ENCODE data around the gene PTPN6. TPM values are rescaled to one million over a fixed set of nuclear protein-coding genes. Genes with fewer than 3 reads are reported as not detected.
A peak's percentile ranks its signal among the peaks of the same experiment; 100 is the strongest.

Gene PTPN6
- polyA plus RNA-seq, 3 donors = 449 to 764 (median 562) TPM

DNA sequence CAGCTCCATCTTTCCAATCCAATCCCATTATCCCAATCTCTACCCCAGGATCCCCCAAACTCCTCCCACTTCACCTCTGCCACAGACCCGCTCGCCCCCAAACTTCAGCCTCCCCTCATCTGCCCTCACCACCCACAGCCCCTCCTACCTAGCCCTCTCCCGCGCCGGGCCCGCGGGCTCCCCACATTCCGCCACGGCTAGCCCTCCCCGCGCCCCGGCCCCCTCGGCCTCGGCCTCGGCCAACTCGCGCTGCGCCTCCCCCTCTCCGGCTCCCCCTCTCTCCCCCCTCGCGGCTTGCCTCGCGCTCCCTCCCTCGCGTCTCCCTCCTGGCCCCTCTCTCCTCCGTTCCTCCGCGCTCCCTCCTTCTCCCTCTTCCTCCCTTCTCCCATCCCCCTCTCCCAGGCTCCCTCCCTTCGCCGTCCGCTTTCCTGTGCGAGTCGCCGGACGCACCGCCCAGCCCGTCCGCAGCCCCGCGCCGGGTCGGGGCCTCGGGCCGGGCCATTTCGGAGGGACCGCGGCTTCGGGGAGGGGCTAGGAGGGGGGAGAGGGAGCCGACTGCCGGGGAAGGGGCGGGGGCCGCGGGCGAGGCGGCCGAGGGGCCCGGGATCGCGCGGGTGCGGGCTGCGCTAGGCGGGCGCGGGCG lies 23.7 kb upstream of the PTPN6 start, which contains the start of gene ATN1:
Gene ATN1, plus strand, starts transcription at position 581 of the 643 bp plus-strand sequence. CDS start 6,043 bp downstream, outside the sequence.
- WGBS (ENCODE audit: insufficient coverage) = 0% methylated on average over 29 of the region's 66 CpGs
- H3K79me2 ChIP-seq (ENCODE audit: insufficient read depth, low read length) = peaks cover 17% of the 10 kb centered on the region

DNA sequence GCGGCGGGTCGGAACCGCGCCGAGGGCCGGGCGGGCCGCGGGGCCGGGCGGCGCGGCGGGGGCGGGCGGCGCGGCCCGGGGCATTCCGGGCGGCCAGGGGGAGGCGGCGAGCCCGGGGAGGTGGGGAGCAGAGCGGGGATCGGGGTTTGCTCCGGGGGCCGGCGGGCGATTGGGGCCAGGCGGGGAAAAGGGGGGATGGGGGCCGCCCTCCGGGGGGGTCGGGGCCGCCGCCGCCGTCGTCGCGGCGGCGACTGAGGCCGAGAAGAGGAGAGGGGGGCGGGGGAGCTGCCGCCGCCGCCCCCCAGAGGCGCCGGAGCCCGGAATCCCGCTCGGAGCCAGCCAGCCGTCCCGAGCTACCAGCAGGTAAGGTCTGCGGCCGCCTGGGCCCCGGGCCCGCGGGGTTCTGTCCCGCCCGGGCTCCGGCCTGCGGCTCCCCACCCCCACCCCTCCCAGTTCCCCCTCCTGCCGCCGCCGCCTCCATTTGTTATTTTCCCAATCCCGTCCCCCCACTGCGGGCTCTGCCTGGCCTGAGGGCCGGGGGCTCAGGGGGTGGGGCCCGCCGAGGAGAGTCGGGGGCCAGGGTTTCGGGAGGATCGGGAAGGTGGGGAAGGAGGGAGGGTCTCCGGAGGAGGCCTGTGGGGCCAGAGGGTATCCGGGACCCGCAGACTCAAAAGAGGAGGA lies 23.0 kb upstream of the PTPN6 start:
- Mint-ChIP-seq H3K4me3 (peak overlapping the region; percentile 89 to 93), H3K36me3 (peaks cover 5 to 13% of the 10 kb centered on the region in 2 donors), H3K27ac (peak overlapping the region in 5 of 7 donors; percentile 59 to 80 (median 68)), H3K4me1 (peaks cover 40% of the 10 kb centered on the region), H3K9me3 (peaks cover 0 to 5% (median 2%) of the 10 kb centered on the region in 7 donors), H3K27me3 (ENCODE audit: low read depth in 3 of 3) (peaks cover 34 to 57% (median 48%) of the 10 kb centered on the region in 3 donors)
- under 1% methylated on average over 25 of the region's 79 CpGs for WGBS (ENCODE audit: insufficient coverage)
- intact Hi-C loops (cut with micrococcal nuclease) = no loop called here
- peak overlapping the region; percentile 88 for H3K4me2 ChIP-seq (replicated peaks; ENCODE audit: extremely low read depth, low read length, poor library complexity, severe bottlenecking)
- H3K36me3 ChIP-seq (replicated peaks in 1 of 2; ENCODE audit: control insufficient read depth in 1 of 2, insufficient read depth in 2 of 2, low read length in 2 of 2) = no peaks in the 10 kb centered on the region
- TF ChIP-seq, protein P1, sequence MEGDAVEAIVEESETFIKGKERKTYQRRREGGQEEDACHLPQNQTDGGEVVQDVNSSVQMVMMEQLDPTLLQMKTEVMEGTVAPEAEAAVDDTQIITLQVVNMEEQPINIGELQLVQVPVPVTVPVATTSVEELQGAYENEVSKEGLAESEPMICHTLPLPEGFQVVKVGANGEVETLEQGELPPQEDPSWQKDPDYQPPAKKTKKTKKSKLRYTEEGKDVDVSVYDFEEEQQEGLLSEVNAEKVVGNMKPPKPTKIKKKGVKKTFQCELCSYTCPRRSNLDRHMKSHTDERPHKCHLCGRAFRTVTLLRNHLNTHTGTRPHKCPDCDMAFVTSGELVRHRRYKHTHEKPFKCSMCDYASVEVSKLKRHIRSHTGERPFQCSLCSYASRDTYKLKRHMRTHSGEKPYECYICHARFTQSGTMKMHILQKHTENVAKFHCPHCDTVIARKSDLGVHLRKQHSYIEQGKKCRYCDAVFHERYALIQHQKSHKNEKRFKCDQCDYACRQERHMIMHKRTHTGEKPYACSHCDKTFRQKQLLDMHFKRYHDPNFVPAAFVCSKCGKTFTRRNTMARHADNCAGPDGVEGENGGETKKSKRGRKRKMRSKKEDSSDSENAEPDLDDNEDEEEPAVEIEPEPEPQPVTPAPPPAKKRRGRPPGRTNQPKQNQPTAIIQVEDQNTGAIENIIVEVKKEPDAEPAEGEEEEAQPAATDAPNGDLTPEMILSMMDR (IDR thresholded peaks at IDR 0.05) = no peak
- H3K79me2 ChIP-seq (ENCODE audit: insufficient read depth, low read length) = peaks cover 17% of the 10 kb centered on the region
- no peaks in the 10 kb centered on the region for H3K9me3 ChIP-seq (replicated peaks in 1 of 2; ENCODE audit: control insufficient read depth in 1 of 2, insufficient read depth in 1 of 2, low read length in 2 of 2)
- H3K9ac ChIP-seq (ENCODE audit: insufficient read depth, low read length, poor library complexity, severe bottlenecking) = peak overlapping the region; percentile 65
- no peaks in the 10 kb centered on the region for H4K20me1 ChIP-seq (ENCODE audit: insufficient read depth, low read length)
- peak overlapping the region; percentile 27 to 80 (median 50) for H3K4me3 ChIP-seq (replicated peaks in 1 of 3; ENCODE audit: low read depth in 2 of 3, low read length in 3 of 3)
- DNase-seq = no peak
- peaks cover 3 to 37% of the 10 kb centered on the region in 2 donors for H3K27me3 ChIP-seq (ENCODE audit: control insufficient read depth in 2 of 2, insufficient read depth in 2 of 2, low read length in 2 of 2)
- H2AFZ ChIP-seq (ENCODE audit: insufficient read depth, low read depth, low read length, poor library complexity, severe bottlenecking) = peak overlapping the region; percentile 87
- H3K4me1 ChIP-seq (ENCODE audit: control insufficient read depth in 1 of 2, insufficient read depth in 2 of 2, low read length in 2 of 2) = peaks cover 40 to 47% of the 10 kb centered on the region in 2 donors
- no peak overlapping the region for H3K27ac ChIP-seq (ENCODE audit: low read depth in 1 of 2, low read length in 2 of 2)

More for the DNA sequence above, 23.7 kb upstream of the PTPN6 start, which contains the start of gene ATN1:
- peaks cover 46% of the 10 kb centered on the region for H3K4me1 Mint-ChIP-seq
- Histone ChIP-seq H3K4me3 (replicated peaks in 1 of 3; ENCODE audit: low read depth in 2 of 3, low read length in 3 of 3) (peak within 1 kb of the TSS; percentile 50 to 80 (median 69)), H3K27ac (ENCODE audit: low read depth in 1 of 2, low read length in 2 of 2) (peak within 1 kb of the TSS in 1 of 2 donors; percentile 56), H3K4me1 (ENCODE audit: control insufficient read depth in 1 of 2, insufficient read depth in 2 of 2, low read length in 2 of 2) (peaks cover 46 to 53% of the 10 kb centered on the region in 2 donors), H3K9ac (ENCODE audit: insufficient read depth, low read length, poor library complexity, severe bottlenecking) (peak within 1 kb of the TSS; percentile 69), H3K9me3 (replicated peaks in 1 of 2; ENCODE audit: control insufficient read depth in 1 of 2, insufficient read depth in 1 of 2, low read length in 2 of 2) (no peaks in the 10 kb centered on the region), H3K27me3 (ENCODE audit: control insufficient read depth in 2 of 2, insufficient read depth in 2 of 2, low read length in 2 of 2) (peaks cover 3 to 37% of the 10 kb centered on the region in 2 donors), H3K4me2 (replicated peaks; ENCODE audit: extremely low read depth, low read length, poor library complexity, severe bottlenecking) (peak within 1 kb of the TSS; percentile 88), H2AFZ (ENCODE audit: insufficient read depth, low read depth, low read length, poor library complexity, severe bottlenecking) (peak within 1 kb of the TSS; percentile 87), H3K36me3 (replicated peaks in 1 of 2; ENCODE audit: control insufficient read depth in 1 of 2, insufficient read depth in 2 of 2, low read length in 2 of 2) (no peaks in the 10 kb centered on the region), H4K20me1 (ENCODE audit: insufficient read depth, low read length) (no peaks in the 10 kb centered on the region)
- peak within 1 kb of the TSS; percentile 89 to 93 for H3K4me3 Mint-ChIP-seq
- TF ChIP-seq, protein P1 (IDR thresholded peaks at IDR 0.05) = no peak
- H3K36me3 Mint-ChIP-seq = peaks cover 5 to 13% of the 10 kb centered on the region in 2 donors
- intact Hi-C loops (cut with micrococcal nuclease) = no loop called here
- H3K9me3 Mint-ChIP-seq = peaks cover 0 to 5% (median 2%) of the 10 kb centered on the region in 7 donors
- H3K27me3 Mint-ChIP-seq (ENCODE audit: low read depth in 3 of 3) = peaks cover 38 to 57% (median 52%) of the 10 kb centered on the region in 3 donors
- DNase-seq = no peak
- peak within 1 kb of the TSS in 6 of 7 donors; percentile 41 to 80 (median 70) for H3K27ac Mint-ChIP-seq

All from CD14-positive monocyte (primary cell).